A549 (cell line): ENCODE results near the gene SEMA5A. TPM values are rescaled to one million over a fixed set of nuclear protein-coding genes. Genes with fewer than 3 reads are reported as not detected.

Experiments
- ATAC-seq, 2 experiments: fragments of 200-7000 bp in 1 of 2; fragments of >200 bp in 1 of 2; cut with Nextera tagmentation in 1 of 2; cut with Tn5 transposase in 1 of 2; 3 replicates each; pipeline versions ENCODE4 v1.8.0 to v1.9.1; 2018 to 2020; ENCODE audit warnings: mild to moderate bottlenecking in 1 of 2, moderate library complexity in 1 of 2
- CTCF ChIA-PET: fragments of 300-600 bp; sonication (Branson Sonifier 250); formaldehyde crosslinking; extraction: SDS; loops from one replicate; lab custom pipeline; 2021; ENCODE audit warnings: antibody characterized with exemption, inconsistent platforms; lab: Yijun Ruan, JAX
- POLR2A ChIA-PET: fragments of 350-600 bp; formaldehyde crosslinking; extraction: SDS; loops from one replicate; lab custom pipeline; 2021; ENCODE audit warnings: antibody characterized with exemption, inconsistent platforms; lab: Yijun Ruan, JAX
- DNase-seq, 2 experiments: peaks; one replicate each; pipeline versions ENCODE4 v3.0.0 to v3.0.0-alpha.2; 2011 to 2016; ENCODE audit warnings: low read depth in 1 of 2, low spot score in 1 of 2
- FAIRE-seq: peaks from 2 replicates; lab custom pipeline; 2011; peaks lifted over from hg19 to GRCh38; lab: Jason Lieb, UNC
- H3K27ac ChIP-seq, 2 experiments: fragments of >200 bp; sonication (Bioruptor Twin); formaldehyde crosslinking; 3 replicates each; pipeline ENCODE4 v1.5.1; 2016 to 2017
- H3K4me1 ChIP-seq: fragments of >200 bp; sonication (Bioruptor Twin); formaldehyde crosslinking; 3 replicates; pipeline ENCODE4 v1.6.1; 2016
- H3K4me2 ChIP-seq: fragments of >200 bp; sonication (Bioruptor Twin); formaldehyde crosslinking; 3 replicates; pipeline ENCODE4 v1.6.1; 2016
- H3K4me3 ChIP-seq: fragments of >200 bp; sonication (Bioruptor Twin); formaldehyde crosslinking; 3 replicates; pipeline ENCODE4 v1.5.1; 2016
- H3K9me3 ChIP-seq: fragments of >200 bp; sonication (Bioruptor Twin); formaldehyde crosslinking; 3 replicates; pipeline ENCODE4 v1.6.1; 2016
- BHLHE40 ChIP-seq: IDR thresholded peaks from 2 replicates; pipeline ENCODE4 v1.6.1; 2012; ENCODE audit warnings: low read depth, low read length, inconsistent platforms
- CBX2 ChIP-seq: fragments of 200-600 bp; sonication (generic); IDR thresholded peaks from 2 replicates; pipeline ENCODE4 v1.6.1; 2016; ENCODE audit warnings: low read depth, mild to moderate bottlenecking, borderline replicate concordance
- EHF ChIP-seq: fragments of 250-450 bp; sonication (Bioruptor Pico); IDR thresholded peaks from 2 replicates; pipeline ENCODE4 v1.5.0; 2020; ENCODE audit warnings: mild to moderate bottlenecking
- GATA3 ChIP-seq: IDR thresholded peaks from 2 replicates; pipeline ENCODE4 v1.6.1; 2012; ENCODE audit warnings: borderline replicate concordance
- HDAC2 ChIP-seq: fragments of 200-600 bp; sonication (generic); IDR thresholded peaks from 2 replicates; pipeline ENCODE4 v1.6.1; 2016
- HES2 ChIP-seq: fragments of >200 bp; sonication (Bioruptor Twin); formaldehyde crosslinking; IDR thresholded peaks from 2 replicates; pipeline ENCODE4 v1.6.1; 2016
- HEYL ChIP-seq: fragments of 250-450 bp; sonication (Bioruptor Pico); IDR thresholded peaks from 2 replicates; pipeline ENCODE4 v1.8.0; 2021; ENCODE audit warnings: mild to moderate bottlenecking, moderate library complexity
- HOXB5 ChIP-seq: fragments of 250-450 bp; sonication (Bioruptor Pico); IDR thresholded peaks from 2 replicates; pipeline ENCODE4 v1.5.0; 2020; ENCODE audit warnings: mild to moderate bottlenecking, moderate library complexity
- KDM1A ChIP-seq: fragments of 200-600 bp; sonication (generic); IDR thresholded peaks from 2 replicates; pipeline ENCODE4 v1.6.1; 2016; ENCODE audit warnings: low read depth, mild to moderate bottlenecking
- KDM5A ChIP-seq: fragments of 200-600 bp; sonication (generic); IDR thresholded peaks from 2 replicates; pipeline ENCODE4 v1.6.1; 2016; ENCODE audit warnings: antibody characterized with exemption, mild to moderate bottlenecking
- MAX ChIP-seq: IDR thresholded peaks from 2 replicates; pipeline ENCODE4 v1.6.1; 2012
- MAZ ChIP-seq: fragments of 150-350 bp; IDR thresholded peaks from 2 replicates; pipeline ENCODE4 v1.6.1; 2014; ENCODE audit warnings: antibody characterized with exemption, low read depth, low read length, borderline replicate concordance
- MYC ChIP-seq: IDR thresholded peaks from 2 replicates; pipeline ENCODE4 v1.6.1; 2012; ENCODE audit warnings: mild to moderate bottlenecking, inconsistent platforms, low read length, improper control_type of control experiment, borderline replicate concordance
- NFE2L2 ChIP-seq: fragments of 150-350 bp; conservative IDR thresholded peaks from 2 replicates; pipeline ENCODE4 v1.6.1; 2014; ENCODE audit warnings: low read length
- PHF8 ChIP-seq: fragments of 200-600 bp; sonication (generic); IDR thresholded peaks from 2 replicates; pipeline ENCODE4 v1.6.1; 2016; ENCODE audit warnings: low read depth, mild to moderate bottlenecking, antibody characterized with exemption, moderate library complexity, borderline replicate concordance
- POLR2A ChIP-seq: IDR thresholded peaks from 2 replicates; pipeline ENCODE4 v1.6.1; 2012; ENCODE audit warnings: mild to moderate bottlenecking, low read length
- RFX5 ChIP-seq: fragments of 450-650 bp; IDR thresholded peaks from 2 replicates; pipeline ENCODE4 v1.7.1; 2014; ENCODE audit warnings: antibody characterized with exemption, mild to moderate bottlenecking, moderate library complexity
- SMC3 ChIP-seq: fragments of >200 bp; sonication (Bioruptor Twin); formaldehyde crosslinking; IDR thresholded peaks from 3 replicates; pipeline ENCODE4 v1.6.1; 2018; ENCODE audit warnings: inconsistent platforms
- SREBF2 ChIP-seq: fragments of 450-650 bp; IDR thresholded peaks from 2 replicates; pipeline ENCODE4 v1.6.1; 2014; ENCODE audit warnings: mild to moderate bottlenecking, moderate library complexity
- ZC3H11A ChIP-seq: fragments of 450-650 bp; IDR thresholded peaks from 2 replicates; pipeline ENCODE4 v1.6.1; 2014; ENCODE audit warnings: antibody characterized with exemption, mild to moderate bottlenecking
- ZNF302 ChIP-seq: fragments of 250-450 bp; sonication (Bioruptor Pico); IDR thresholded peaks from 2 replicates; pipeline ENCODE4 v1.9.0; 2021; ENCODE audit warnings: inconsistent platforms, mild to moderate bottlenecking, moderate library complexity
- WGBS: methylation state at CpG from one replicate; pipeline ENCODE4 v1.1.6; 2017; ENCODE audit errors: missing lambda C conversion rate; 5-methylcytosine and 5-hydroxymethylcytosine counted together
- polyA plus RNA-seq, 4 experiments: library from polyadenylated mRNA; depleted of rRNA in 3 of 4; stranded (reverse); fragments of >200 nt; fragmentation: RNase III in 1 of 4; extraction: RNeasy Plus Mini Kit Qiagen cat#74134 plus additional on column Dnase treatment in 1 of 4; gene quantifications; 2 replicates in 3 of 4; 3 replicates in 1 of 4; pipeline ENCODE4 v1.2.3, GENCODE V29; 2011 to 2017
- TF ChIP-seq, protein P1 (sequence below): IDR thresholded peaks from 2 replicates; pipeline ENCODE4 v1.6.1; 2012; ENCODE audit warnings: low read depth, borderline replicate concordance
- TF ChIP-seq, protein P2 (sequence below): fragments of >200 bp; sonication (Bioruptor Twin); formaldehyde crosslinking; IDR thresholded peaks from 3 replicates; pipeline ENCODE4 v1.5.1; 2016
- TF ChIP-seq, protein P3 (sequence below): fragments of 200-600 bp; sonication (generic); IDR thresholded peaks from 2 replicates; pipeline ENCODE4 v1.6.1; 2016; ENCODE audit warnings: antibody characterized with exemption, mild to moderate bottlenecking, moderate library complexity
- TF ChIP-seq, protein P4 (sequence below): IDR thresholded peaks from 2 replicates; pipeline ENCODE4 v1.6.1; 2012
- TF ChIP-seq, protein P5 (sequence below): fragments of 150-350 bp; IDR thresholded peaks from 2 replicates; pipeline ENCODE4 v1.6.1; 2014; ENCODE audit warnings: low read depth, mild to moderate bottlenecking, low read length

Gene SEMA5A
- polyA plus RNA-seq, 2 of the 4 experiments (the other 2 are of a cell fraction) = not detected

DNA sequence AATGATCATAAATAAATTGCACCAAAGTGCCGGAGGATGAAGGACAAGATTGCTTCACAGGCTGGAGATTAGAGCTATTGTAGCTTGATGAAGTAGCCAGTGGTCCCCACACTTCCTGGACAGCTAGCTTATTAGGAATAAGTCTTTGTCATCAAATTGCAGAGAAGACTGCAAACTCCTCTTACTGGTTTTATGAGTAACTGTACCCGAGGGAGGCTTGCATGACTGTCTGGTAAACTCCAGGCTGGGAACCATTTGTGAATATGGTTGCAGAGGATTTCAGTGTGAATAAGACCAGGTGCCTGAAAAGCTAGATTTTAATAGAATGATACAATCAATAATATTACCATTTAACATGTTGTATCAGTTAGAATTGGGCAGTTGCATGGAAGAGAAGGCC is 36.5 kb upstream of the SEMA5A start:
- FAIRE-seq = no peak
- no peak overlapping the region for H3K27ac ChIP-seq
- WGBS = 0% methylated on average over 2 of the region's 2 CpGs
- H3K4me3 ChIP-seq = no peak overlapping the region
- DNase-seq = no peak
- CTCF ChIA-PET = no interaction called here
- TF ChIP-seq SMC3 = no peak
- no peak for TF ChIP-seq PHF8
- no peak for TF ChIP-seq HES2
- no peak for TF ChIP-seq KDM1A
- no peak for TF ChIP-seq HOXB5 (CRISPR knock-in tag)
- TF ChIP-seq HEYL (CRISPR knock-in tag) = no peak
- no peak for TF ChIP-seq CBX2
- TF ChIP-seq KDM5A = no peak
- TF ChIP-seq, protein P1, sequence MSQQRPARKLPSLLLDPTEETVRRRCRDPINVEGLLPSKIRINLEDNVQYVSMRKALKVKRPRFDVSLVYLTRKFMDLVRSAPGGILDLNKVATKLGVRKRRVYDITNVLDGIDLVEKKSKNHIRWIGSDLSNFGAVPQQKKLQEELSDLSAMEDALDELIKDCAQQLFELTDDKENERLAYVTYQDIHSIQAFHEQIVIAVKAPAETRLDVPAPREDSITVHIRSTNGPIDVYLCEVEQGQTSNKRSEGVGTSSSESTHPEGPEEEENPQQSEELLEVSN = no peak
- no peak for TF ChIP-seq NFE2L2
- TF ChIP-seq, protein P2, sequence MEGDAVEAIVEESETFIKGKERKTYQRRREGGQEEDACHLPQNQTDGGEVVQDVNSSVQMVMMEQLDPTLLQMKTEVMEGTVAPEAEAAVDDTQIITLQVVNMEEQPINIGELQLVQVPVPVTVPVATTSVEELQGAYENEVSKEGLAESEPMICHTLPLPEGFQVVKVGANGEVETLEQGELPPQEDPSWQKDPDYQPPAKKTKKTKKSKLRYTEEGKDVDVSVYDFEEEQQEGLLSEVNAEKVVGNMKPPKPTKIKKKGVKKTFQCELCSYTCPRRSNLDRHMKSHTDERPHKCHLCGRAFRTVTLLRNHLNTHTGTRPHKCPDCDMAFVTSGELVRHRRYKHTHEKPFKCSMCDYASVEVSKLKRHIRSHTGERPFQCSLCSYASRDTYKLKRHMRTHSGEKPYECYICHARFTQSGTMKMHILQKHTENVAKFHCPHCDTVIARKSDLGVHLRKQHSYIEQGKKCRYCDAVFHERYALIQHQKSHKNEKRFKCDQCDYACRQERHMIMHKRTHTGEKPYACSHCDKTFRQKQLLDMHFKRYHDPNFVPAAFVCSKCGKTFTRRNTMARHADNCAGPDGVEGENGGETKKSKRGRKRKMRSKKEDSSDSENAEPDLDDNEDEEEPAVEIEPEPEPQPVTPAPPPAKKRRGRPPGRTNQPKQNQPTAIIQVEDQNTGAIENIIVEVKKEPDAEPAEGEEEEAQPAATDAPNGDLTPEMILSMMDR = no peak
- no peak for ATAC-seq
- no peaks in the 10 kb centered on the region for H3K4me1 ChIP-seq
- H3K9me3 ChIP-seq = no peaks in the 10 kb centered on the region
- no peak overlapping the region for H3K4me2 ChIP-seq
- POLR2A ChIA-PET = no interaction called here

DNA sequence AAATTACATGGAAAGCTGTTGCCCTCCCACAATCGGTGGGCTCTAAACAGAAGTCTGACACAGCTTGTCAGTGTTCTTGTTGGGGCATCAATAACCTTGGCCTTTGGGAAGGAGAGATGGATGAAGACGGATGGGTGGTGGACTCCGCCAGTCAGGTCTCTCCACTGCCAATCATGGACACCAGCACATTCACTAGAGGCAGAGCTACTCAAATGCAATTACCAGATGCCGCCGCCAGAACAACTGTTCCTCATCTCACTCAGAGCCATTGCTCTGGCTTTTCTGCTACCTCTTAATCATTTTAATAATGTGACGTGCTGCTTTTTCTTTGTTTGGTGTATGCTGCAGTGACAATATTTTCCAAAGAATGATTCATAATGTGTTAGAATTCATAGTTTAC is 27.9 kb upstream of the SEMA5A start:
- DNase-seq (no peak), ATAC-seq (no peak), FAIRE-seq (no peak)
- no peak overlapping the region for H3K4me3 ChIP-seq
- no peaks in the 10 kb centered on the region for H3K9me3 ChIP-seq
- no peak overlapping the region for H3K4me2 ChIP-seq
- WGBS = 40% methylated on average over 6 of the region's 6 CpGs
- CTCF ChIA-PET = interaction anchor here (2.4 kb wide), 1 partner anchor 30 kb away, joined by 7 read pairs; no protein-coding TSS in a partner anchor
- no peaks in the 10 kb centered on the region for H3K4me1 ChIP-seq
- H3K27ac ChIP-seq = no peak overlapping the region
- TF ChIP-seq KDM5A (no peak), PHF8 (no peak), EHF (CRISPR knock-in tag) (no peak), BHLHE40 (no peak), HEYL (CRISPR knock-in tag) (no peak), MAZ (no peak), MYC (no peak), MAX (no peak), POLR2A (no peak), SREBF2 (no peak), HDAC2 (no peak), RFX5 (no peak), GATA3 (no peak), ZNF302 (CRISPR knock-in tag) (no peak), ZC3H11A (no peak)
- TF ChIP-seq, protein P2 = no peak
- TF ChIP-seq, protein P1 = no peak
- TF ChIP-seq, protein P3, sequence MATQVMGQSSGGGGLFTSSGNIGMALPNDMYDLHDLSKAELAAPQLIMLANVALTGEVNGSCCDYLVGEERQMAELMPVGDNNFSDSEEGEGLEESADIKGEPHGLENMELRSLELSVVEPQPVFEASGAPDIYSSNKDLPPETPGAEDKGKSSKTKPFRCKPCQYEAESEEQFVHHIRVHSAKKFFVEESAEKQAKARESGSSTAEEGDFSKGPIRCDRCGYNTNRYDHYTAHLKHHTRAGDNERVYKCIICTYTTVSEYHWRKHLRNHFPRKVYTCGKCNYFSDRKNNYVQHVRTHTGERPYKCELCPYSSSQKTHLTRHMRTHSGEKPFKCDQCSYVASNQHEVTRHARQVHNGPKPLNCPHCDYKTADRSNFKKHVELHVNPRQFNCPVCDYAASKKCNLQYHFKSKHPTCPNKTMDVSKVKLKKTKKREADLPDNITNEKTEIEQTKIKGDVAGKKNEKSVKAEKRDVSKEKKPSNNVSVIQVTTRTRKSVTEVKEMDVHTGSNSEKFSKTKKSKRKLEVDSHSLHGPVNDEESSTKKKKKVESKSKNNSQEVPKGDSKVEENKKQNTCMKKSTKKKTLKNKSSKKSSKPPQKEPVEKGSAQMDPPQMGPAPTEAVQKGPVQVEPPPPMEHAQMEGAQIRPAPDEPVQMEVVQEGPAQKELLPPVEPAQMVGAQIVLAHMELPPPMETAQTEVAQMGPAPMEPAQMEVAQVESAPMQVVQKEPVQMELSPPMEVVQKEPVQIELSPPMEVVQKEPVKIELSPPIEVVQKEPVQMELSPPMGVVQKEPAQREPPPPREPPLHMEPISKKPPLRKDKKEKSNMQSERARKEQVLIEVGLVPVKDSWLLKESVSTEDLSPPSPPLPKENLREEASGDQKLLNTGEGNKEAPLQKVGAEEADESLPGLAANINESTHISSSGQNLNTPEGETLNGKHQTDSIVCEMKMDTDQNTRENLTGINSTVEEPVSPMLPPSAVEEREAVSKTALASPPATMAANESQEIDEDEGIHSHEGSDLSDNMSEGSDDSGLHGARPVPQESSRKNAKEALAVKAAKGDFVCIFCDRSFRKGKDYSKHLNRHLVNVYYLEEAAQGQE = no peak
- TF ChIP-seq, protein P4, sequence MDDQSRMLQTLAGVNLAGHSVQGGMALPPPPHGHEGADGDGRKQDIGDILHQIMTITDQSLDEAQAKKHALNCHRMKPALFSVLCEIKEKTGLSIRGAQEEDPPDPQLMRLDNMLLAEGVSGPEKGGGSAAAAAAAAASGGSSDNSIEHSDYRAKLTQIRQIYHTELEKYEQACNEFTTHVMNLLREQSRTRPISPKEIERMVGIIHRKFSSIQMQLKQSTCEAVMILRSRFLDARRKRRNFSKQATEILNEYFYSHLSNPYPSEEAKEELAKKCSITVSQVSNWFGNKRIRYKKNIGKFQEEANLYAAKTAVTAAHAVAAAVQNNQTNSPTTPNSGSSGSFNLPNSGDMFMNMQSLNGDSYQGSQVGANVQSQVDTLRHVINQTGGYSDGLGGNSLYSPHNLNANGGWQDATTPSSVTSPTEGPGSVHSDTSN = no peak
- TF ChIP-seq, protein P5, sequence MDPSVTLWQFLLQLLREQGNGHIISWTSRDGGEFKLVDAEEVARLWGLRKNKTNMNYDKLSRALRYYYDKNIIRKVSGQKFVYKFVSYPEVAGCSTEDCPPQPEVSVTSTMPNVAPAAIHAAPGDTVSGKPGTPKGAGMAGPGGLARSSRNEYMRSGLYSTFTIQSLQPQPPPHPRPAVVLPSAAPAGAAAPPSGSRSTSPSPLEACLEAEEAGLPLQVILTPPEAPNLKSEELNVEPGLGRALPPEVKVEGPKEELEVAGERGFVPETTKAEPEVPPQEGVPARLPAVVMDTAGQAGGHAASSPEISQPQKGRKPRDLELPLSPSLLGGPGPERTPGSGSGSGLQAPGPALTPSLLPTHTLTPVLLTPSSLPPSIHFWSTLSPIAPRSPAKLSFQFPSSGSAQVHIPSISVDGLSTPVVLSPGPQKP = no peak
- POLR2A ChIA-PET = no interaction called here
